ENCODE results near the gene PPP1R26.
"Not testable (repeated sequence)": the region's sequence is repeated elsewhere in the genome, so short reads cannot be mapped to it uniquely, and the experiment has no call there.

The PPP1R26 gene

GRCh38 chr9:135521608-135522095 lies 42.1 kb downstream of the PPP1R26 start:
- DNase-seq (ENCODE audit: low read depth in 1 of 2, low spot score in 1 of 2): no peak

- no peak for DNase-seq (ENCODE audit: low read depth in 1 of 2, low spot score in 1 of 2)
These were observed 42.7 kb downstream of the PPP1R26 start for GRCh38 chr9:135522137-135522877.

DNA sequence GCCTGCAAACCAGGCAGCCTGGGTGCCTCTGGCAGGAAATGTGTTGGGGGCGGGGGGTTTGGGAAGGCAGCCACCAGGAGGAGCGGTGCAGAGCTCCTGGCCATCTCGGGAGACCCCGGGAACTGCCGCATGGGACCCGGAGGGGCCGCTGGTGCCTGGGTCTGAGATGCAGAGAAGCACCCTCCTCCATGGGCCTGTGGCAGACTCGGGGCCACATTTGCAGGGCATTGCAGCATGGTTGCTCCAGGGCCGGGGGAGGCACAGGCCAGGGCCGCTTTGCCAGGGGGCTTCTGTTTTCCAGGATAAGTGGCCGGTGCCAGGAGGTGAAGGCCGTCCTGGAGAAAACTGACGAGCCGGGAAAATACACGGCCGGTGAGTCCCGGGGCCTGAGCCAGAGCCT lies 43.3 kb downstream of the PPP1R26 start:
- DNase-seq (ENCODE audit: low read depth in 1 of 2, low spot score in 1 of 2): no peak

GRCh38 chr9:135523521-135524129 lies 44.0 kb downstream of the PPP1R26 start:
- no peak for DNase-seq (ENCODE audit: low read depth in 1 of 2, low spot score in 1 of 2)

DNA sequence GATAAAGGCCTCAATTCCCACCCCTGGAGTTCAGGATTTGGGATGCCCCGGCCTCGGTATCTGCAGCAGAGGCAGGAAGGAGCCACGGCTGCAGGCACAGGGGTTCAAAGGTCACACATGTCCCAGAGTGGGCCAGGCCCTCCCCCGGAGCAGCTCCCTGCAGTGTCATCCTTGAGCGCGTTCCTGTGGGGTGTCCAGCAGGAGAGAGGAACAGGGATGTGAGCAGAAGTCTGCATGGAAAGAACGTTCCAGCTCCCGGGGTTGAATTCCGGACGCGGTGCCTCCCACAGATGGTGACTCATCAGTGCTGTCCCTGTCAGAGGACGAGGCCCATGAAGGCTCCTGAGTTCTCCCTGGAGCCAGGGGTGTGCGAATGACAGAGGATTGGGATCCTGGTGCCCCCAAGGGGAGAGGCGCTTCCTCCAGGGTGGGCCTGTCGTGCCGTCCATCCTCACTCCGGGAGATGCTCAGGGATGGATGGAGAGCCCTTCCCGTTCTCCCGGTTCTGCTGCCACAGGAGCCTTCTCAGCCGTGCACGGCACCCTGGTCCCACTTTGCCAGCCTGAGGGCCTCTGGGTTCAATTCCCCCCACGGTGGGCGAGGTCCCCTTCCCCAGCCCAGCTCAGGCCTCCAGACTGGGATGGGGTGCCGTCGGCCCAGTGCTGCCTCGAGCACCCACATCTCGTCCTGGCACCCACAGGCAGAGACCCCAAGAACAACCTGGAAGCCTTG lies 44.7 kb downstream of the PPP1R26 start:
- DNase-seq (ENCODE audit: low read depth in 1 of 2, low spot score in 1 of 2): no peak

DNA sequence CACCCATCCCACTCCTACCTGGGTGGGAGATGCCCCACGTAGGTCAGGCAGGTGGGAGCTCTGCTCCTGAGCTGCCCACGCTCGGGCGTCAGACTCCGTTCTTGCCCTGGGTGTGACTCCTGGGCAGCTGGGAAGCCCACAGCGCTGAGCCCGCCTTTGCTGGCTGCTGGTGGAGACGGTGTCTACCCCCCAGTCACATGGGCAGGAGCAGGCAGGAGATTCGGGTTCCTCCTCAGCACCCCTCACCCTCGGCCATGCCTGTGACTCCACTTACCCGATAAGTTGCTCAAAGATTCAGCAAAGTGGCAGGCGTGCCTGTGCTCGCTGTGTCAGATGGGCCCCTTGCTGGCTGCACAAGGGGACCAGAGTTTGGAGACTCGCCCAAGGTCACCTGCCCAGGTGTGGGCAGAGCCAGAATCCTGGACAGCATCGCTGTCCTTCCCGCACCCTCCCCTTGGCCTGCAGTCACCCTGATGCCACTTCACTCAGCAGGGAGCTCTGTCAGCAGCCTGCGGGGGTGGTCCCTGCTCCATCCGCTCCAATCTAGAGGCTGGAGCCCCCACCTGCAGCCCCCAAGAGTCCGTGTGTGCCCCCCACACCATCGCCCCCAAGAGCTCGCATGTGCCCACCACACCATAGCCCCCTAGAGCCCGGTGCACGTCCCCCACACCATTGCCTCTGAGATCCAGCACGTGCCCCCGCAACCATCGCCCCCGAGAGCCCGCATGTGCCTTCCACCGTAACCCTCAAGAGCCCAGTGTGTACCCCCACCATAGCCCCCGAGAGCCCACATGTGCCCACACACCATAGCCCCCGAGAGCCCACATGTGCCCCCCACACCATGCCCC lies 45.9 kb downstream of the PPP1R26 start:
- DNase-seq (ENCODE audit: low read depth in 1 of 2, low spot score in 1 of 2): no peak

- DNase-seq (ENCODE audit: low read depth in 1 of 2, low spot score in 1 of 2): no peak
These were observed 46.6 kb downstream of the PPP1R26 start for GRCh38 chr9:135526089-135526729.

GRCh38 chr9:135526730-135527571 lies 47.4 kb downstream of the PPP1R26 start:
- DNase-seq (ENCODE audit: low read depth in 1 of 2, low spot score in 1 of 2): no peak

DNA sequence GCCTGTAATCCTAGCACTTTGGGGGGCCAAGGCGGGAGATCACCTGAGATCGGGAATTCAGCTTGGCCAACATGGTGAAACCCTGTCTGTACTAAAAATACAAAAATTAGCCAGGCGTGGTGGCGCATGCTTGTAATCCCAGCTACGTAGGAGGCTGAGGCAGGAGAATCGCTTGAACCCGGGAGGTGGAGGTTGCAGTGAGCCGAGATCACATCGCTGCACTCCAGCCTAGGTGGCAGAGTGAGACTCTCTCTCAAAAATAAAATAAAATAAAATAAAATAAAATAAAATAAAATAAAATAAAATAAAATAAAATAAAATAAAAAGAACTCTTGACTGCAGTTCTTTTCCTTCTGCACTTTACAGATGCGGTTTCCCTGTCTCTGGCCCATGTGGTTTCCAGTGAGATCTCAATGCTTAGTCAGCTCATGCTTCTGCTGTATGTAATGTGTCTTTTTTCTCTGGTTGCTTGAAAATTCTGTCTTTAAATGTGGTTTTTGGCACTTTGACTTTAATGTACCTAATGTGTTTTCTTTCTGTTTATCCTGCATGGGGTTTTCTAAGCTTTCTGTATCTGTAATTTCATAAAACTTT lies 49.4 kb downstream of the PPP1R26 start:
- not testable (repeated sequence) for DNase-seq (ENCODE audit: low read depth in 1 of 2, low spot score in 1 of 2)

GRCh38 chr9:135530146-135530545 lies 50.6 kb downstream of the PPP1R26 start:
- no peak for DNase-seq (ENCODE audit: low read depth in 1 of 2, low spot score in 1 of 2)

- DNase-seq (ENCODE audit: low read depth in 1 of 2, low spot score in 1 of 2): no peak
These were observed 51.5 kb downstream of the PPP1R26 start for GRCh38 chr9:135531096-135531495.

DNA sequence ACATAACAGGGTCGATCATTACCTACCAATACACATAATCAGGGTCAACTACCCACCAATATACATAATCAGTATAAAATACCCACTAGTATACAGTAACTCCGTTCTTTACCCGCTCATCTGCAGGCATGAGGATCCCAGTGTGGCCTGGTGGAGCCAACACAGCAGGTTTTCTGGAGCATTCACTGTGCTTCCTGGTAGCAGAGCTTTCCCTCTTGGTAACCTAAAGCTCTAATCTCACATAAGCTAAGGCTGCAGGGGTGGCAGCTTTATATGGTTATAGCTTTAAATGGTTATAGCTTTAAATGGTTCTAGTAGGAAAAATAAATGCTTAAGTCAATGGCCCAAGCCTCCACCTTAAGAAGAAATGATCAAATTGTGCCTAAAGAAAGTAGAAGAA lies 53.5 kb downstream of the PPP1R26 start:
- no peak for DNase-seq (ENCODE audit: low read depth in 1 of 2, low spot score in 1 of 2)

- no peak for DNase-seq (ENCODE audit: low read depth in 1 of 2, low spot score in 1 of 2)
These were observed 54.1 kb downstream of the PPP1R26 start for GRCh38 chr9:135533674-135534073.

GRCh38 chr9:135534192-135534711 lies 54.7 kb downstream of the PPP1R26 start:
- not testable (repeated sequence) for DNase-seq (ENCODE audit: low read depth in 1 of 2, low spot score in 1 of 2)

DNA sequence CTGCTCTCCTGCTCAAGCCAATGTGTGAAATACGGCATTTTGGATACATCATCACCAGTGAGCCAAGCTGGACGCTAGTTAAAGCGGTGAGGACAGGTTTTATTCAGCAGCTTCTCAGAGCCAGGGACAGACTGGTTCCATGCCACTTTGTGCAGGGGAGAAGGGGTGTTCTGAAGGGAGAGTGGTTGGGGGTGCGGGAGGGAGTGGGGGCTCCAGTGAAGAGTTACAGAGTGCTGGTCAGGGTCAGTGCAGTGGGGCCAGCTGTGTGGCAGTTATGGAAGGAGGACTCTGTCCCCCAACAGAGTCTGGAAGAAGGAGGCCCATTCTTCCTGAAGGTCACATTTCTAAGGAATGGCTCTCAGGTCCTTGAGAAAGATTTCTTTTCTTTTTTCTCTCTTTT lies 55.2 kb downstream of the PPP1R26 start:
- DNase-seq (ENCODE audit: low read depth in 1 of 2, low spot score in 1 of 2): not testable (repeated sequence)

- DNase-seq (ENCODE audit: low read depth in 1 of 2, low spot score in 1 of 2): not testable (repeated sequence)
These were observed 56.0 kb downstream of the PPP1R26 start for GRCh38 chr9:135535631-135536030.

- no peak for DNase-seq (ENCODE audit: low read depth in 1 of 2, low spot score in 1 of 2)
These were observed 56.6 kb downstream of the PPP1R26 start for GRCh38 chr9:135536216-135536615.

Measured in stimulated activated CD4-positive, alpha-beta T cell treated with anti-CD3 and anti-CD28 coated beads, Interleukin-15, amount 100 ng/mL, for 1 hour (primary cell).